ENCODE measurements around the gene PID1.
"Not testable (repeated sequence)": the region's sequence is repeated elsewhere in the genome, so short reads cannot be mapped to it uniquely, and the experiment has no call there.

PID1 gene

DNA sequence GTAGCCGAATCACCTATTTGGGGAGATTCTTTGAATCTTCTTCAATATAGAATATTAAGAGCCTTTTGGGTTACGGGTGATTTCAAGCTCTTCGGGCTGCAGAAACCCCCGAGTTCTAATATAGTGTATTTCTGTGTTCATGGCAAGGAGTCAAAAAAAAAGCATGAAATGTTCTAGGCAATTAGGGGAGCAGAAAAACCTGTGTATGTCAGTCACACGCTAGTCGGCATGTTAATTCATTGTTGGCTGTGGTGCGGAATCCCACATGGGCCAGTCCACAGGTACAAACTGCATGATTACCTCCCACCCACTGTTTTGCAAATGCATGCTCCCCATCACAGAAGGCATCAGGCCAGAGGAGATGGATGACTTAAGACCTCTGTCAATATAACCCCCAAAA lies 161.9 kb downstream of the PID1 start:
- no peak for DNase-seq (ENCODE audit: low spot score)

DNA sequence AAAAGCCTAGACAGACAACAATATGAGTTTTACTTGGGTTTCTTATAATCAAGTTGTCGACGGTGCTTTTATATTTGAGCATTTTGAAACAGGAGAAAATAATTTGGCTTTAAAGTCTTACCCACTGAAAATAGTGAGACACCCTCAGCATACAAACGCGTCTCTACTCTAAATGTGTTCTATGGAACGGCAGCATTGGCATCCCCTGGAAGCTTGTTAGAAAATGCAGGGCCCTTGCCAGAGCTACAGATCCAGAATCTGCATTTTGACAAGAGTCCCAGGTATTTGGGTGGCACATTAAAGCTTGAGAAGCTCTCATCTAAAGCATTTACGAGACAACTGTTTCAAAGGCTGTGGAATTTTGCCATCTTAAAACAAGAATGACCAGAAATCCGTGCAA lies 163.5 kb downstream of the PID1 start:
- DNase-seq (ENCODE audit: low spot score): no peak

DNA sequence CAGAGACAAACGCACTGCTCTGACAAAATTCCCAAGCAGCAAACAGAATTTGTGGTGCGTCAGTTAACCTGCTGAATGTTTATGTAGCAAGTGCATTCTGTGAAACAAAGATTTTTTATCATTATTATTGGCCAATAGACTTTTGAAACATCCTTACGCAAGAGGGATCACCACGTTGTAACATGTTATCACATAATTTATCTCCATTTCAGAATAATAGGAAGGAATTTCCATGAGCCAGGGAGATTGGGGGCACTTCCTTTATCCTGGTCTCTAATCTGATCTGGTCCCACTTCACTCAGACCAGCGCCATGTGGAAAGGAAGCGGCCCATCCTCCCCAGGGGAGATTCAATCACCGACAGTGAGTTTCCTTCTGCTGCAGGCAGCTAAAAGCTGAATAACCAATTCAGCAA lies 166.1 kb downstream of the PID1 start:
- no peak for DNase-seq (ENCODE audit: low spot score)

DNA sequence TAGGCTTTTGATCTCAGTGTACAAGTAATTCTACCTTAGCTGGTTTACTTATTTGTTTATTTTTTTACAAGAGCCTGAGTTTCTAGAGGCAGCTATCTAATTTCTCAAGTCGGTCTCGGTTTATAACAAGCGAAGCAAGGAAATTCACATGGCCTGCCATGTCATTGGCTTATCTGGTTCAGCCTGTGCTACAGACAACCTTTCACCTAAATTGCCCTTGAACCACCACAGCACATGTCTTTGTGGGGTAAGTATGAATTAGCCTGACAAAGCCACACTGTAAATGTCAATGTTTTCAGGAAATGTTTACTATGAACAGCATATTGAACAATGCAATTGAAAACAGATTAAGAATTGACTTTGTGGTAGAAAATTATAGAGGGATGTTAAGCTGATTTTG lies 167.1 kb downstream of the PID1 start:
- no peak for DNase-seq (ENCODE audit: low spot score)

DNA sequence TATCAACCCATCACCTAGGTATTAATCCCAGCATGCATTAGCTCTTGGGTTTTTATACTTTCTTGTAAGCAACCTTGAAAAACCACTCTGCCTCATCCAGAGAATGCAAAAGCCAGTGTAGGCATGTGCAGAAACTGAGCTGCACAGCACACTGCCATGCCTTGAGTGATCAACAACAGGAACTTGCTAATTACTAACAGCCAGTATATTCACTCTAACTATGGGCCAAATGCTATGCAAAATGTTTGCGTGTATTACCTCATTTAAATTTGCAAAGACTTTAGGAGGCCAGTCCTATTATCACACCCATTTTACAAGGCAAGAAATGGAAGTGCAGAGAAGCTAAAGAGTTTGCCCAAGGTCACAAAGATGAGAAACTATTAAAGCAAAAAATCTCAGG lies 169.8 kb downstream of the PID1 start:
- no peak for DNase-seq (ENCODE audit: low spot score)

DNA sequence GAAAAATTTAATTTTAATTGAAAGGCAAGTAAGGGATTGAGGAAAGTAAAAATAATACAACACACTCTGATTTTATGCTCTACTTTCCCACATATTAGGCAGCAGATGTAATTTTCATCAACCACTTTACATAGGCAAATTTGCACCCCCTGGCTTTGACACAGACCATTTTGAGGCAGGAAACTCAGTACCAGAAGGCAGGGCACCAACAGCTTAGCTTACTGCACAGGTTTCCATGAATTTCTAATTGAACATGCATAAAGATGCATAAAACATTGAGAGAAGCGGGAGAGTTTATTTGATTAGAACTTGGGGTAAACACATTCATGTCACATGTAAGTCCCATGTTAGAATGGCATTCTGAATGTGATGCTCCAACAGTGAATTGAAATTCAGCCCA lies 171.9 kb downstream of the PID1 start:
- DNase-seq (ENCODE audit: low spot score): no peak

DNA sequence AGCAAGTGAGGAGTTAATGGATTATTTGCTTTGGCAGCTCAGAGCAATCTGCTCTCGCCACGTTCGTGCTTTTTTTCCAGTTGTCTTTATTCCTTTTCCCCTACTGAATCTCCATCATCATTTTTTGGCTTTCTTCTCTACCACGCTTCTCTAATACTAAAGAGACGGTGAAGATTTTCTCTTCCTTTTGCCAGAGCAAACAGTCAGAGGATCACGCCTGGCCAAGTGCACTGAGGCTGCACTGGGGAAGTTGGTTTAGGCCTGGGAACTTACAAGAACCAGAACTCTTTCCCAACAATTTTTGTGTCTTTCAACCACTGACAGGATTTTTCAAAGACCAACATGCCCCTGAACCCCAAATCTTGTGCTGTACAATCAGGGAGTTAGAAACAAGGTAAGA lies 172.3 kb downstream of the PID1 start:
- DNase-seq (ENCODE audit: low spot score): no peak

DNA sequence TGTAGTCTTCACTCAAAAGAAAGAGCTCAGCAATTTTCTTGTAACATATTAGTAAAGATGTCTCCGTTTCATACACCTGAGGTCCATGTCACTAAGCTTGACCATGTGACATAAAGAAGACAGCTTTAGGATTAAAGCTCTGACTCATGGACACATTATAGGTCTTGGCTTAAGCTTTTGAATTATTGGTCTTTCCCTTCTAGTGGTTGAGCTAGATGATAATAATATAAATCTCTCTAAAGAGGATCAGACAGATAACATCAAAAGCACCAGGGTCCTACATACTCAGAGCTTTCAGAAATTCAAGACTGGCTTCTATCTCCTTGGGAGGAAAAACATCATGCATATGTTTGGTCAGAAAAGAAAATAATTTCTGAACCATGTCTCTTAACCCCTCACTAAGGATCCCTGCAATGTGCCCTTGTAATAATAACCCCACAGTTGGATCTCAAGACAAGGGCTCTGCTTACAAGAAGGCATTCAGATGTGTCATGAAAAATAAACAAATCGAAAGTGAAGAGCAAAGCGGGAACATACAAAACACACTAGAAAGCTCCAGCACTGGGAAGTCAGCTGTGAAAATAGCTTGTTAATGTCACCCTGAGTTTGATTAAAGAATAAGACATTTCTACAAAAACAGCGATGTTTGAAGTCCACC lies 174.5 kb downstream of the PID1 start:
- DNase-seq (ENCODE audit: low spot score): no peak

DNA sequence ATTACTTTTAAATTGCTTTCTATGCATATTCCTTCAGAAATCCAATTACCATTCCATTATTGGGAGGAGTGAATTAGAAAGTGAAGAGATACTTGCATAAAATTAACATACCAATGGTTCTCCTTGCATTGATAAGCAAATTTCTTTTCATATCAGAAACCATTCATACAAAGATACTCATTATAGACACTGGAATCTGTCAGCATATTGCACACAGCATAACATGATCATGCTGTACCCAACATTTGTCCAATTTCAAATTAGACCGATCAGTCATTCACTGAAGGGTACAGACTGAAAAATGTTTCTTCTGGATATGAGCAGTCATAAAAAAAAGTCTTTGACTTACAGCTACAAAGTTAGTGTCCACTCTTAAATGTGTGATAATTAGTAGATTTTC lies 175.6 kb downstream of the PID1 start:
- no peak for DNase-seq (ENCODE audit: low spot score)

DNA sequence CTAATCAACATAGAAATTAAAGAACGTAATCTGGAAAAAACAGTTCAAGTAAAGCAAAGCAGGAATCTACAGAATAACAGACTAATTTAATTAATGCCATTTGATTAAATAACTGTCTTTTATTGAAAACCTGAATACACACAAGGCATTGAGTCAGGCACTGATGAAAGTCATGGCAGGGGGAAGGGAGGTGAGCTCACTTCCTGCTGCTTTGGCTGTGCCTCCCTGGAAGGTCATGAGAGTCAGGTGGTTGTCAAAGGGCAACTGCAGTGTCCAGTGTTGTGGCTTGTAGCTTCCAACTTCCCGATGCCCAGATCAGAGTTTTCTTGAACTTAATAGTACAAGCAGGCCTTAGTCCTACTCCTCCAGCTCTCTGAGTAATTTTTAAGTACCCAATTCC lies 180.9 kb downstream of the PID1 start:
- DNase-seq (ENCODE audit: low spot score): no peak

DNA sequence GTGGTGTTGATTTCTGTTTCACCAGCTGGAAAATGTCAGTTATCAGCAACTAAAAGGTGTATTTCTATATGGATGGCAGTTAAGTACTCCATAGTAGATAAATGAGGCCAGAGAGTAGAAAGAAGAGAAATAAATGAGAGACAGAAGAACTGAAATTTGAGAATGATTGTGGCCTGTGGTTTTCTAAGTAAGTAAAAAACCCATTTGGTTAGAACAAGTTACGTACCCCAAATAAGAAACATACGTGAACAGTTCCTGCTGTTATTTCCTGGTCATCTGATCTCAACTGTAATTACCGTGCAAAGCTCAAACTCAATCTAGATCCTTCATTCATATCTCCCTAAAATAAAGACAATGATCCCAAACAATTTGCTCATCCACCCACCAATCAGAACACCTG lies 181.3 kb downstream of the PID1 start:
- DNase-seq (ENCODE audit: low spot score): no peak

DNA sequence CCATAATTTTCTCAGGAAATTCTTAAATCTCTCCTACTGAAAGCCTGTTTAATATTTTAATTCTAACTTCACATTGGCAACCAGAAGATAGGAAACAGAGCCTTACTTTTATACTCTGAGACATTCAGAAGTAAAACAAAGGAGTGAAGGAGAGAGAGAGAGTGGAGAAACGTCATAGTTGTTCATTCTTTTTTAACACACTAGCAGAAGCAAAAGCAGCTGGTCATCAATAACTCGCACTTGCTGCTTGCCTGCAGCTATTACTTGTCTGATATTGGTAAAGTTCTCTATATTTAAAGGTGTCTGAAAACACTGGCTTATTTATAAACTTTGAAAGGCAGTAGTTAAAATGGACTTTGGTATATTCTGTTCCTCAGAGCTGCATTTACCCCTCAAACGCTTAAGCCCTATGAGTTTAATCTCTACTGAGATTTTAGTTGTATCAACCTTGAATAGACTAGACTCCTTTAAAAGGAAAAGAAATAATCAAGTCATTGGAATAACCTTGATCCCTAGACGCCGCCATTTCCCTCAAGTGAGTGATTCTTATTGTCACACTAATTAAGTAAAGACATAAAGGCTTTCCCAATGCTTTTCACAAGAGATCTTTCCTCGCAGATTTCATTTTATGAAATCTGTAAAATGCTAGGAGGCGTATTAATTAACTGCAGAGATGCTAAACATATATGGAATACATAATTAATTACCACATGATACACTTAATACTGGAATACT lies 182.0 kb downstream of the PID1 start:
- no peak for DNase-seq (ENCODE audit: low spot score)

DNA sequence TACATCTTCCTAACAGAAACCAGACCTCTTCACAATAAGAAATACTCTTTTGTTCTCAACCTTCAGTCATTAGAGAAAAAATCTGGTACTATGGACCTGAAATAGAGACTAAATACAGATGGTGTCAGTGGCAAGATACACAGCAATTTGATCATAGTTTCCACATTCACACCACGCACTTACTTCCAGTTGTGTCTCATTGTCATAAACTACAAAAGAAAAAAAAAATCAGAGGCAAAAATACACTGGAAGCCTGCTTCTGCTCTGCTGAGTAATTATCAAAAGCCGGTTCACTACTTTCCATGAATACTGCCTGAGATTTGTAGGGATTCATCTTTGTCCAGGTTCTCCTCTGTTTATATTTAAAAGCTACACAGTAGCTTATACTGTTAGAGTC lies 182.6 kb downstream of the PID1 start:
- DNase-seq (ENCODE audit: low spot score): no peak

DNA sequence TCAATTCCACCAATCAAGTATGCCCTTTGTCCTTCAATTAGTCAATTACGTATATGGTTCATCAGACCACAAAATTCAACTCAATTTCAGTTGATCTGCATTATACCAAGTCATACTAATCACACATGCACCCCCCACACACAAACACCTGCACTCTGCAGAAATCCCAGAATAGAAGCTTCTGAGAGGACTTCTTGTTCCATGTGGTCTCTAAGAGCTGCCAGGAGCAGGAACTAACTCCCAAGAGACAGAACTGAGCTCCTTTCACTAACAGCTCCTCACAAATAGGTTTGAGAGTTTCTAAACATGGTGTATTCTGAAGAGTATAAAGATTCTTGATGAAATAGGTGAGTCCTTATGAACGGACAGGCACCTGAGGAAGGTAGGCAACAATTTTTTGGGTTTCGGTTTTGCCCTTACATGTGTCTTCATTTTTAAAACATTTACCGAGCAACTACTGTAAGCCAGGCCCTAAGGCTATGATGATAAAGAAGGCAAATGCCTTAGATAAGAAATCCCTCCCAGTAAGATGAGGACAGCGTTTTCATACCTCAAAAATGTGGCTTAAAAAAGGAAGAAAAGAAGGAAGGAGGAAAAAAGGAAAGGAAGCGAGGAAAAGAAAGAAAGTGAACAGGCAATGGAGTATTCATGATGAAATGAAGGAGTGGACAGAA lies 183.1 kb downstream of the PID1 start:
- DNase-seq (ENCODE audit: low spot score): no peak

DNA sequence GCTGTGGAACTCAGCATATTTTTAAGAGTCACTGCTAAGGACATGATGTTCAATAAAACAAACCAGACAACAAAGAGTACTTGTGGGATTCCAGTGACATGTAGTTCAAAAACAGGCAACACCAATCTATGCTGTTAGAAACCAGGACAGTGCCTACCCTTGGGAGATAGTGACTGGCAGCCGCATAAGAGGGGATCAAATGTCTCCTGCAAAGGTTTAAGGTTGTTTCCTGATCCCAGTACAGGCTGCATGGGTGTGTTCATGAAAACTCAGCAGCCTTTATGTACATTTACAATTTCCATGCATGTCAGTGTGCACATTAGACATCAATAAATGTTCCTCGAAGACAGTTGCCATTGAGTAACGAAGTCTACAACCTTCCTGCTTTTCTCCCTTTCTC lies 183.8 kb downstream of the PID1 start:
- DNase-seq (ENCODE audit: low spot score): no peak

DNA sequence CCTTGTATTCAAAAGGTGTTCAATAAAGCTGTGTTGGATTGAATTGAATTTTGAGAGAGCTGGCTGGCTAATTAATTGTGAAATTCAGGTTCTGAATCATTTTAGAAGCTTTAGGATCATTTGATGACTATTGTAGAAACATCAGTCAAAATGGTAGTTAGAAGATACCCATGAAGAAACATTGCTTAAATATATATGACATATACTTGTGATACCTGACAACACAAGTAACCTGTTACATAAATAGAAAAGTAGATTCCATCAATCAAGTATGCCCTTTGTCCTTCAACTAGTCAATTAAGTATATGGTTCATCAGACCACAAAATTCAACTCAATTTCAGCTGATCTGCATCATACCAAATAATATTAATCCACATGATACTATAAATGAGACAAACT lies 185.6 kb downstream of the PID1 start:
- DNase-seq (ENCODE audit: low spot score): no peak

DNA sequence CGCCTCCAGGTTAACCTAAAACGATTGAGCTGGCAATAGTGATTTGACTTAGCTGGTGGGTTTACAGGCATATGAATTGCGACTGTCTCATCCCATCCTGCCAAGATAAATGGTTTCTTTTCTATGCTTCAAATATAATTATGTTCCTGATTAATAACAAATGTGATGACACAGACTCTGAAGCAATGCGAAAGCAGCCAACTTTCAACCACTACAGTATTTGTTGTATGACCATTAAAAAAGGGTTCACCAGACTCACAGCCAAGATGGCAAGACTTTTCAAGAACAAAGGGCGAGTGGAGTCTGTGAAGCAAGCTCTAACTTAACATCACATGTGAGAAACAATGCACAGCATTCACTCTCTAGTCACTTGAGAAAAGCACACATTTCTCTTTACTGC lies 186.6 kb downstream of the PID1 start:
- DNase-seq (ENCODE audit: low spot score): no peak

DNA sequence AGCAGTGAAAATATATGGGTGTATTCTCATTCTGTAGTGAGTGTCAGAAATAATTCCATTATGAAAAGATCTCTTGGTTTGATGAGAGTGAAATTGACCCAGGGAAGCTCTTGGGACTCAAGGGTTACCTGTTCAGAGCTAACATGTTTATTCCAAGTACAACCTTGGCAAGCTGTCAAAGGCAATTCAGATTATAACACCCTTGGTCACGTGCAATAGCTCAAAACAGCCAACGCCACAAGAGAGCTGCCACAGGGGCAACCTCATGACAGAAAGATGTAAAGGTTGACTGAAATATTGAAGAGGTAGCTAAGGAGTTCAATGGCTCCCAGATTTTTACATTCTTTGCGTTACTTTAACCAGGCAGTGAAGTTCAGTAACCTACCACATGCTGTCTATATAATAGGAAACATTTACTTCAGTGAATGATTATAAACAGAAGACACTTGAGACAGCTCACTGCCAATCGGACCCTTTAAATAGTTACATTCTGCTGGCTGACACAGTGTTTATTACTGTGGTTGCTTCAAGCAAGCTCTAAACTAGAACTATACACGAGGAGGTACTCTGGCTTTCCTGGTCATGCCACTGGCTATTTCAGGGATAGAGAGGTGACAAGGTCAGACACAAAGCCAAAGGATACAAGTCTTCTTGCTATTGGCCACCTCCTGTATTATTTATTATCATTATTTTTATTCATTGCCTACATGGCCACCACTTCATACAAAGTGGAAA lies 187.3 kb downstream of the PID1 start:
- DNase-seq (ENCODE audit: low spot score): no peak

DNA sequence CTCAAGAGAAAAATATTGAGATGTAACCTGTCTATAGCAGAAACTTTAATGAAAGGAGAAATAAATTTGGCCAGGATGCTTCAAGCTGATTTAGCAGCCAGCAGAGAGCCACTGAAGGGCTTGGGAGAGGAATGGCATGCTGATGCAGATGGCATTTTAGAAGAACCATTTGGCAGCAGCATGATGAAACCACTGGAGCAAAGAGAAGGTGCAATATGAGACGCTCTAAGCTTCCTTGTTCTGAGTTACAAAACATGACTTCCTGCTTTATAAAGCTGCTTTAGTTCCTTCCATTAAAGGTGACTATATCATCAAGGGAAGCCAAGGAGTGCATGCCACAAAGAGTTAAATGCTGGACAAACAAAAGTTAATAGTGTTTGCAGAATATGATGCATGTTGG lies 189.7 kb downstream of the PID1 start:
- no peak for DNase-seq (ENCODE audit: low spot score)

DNA sequence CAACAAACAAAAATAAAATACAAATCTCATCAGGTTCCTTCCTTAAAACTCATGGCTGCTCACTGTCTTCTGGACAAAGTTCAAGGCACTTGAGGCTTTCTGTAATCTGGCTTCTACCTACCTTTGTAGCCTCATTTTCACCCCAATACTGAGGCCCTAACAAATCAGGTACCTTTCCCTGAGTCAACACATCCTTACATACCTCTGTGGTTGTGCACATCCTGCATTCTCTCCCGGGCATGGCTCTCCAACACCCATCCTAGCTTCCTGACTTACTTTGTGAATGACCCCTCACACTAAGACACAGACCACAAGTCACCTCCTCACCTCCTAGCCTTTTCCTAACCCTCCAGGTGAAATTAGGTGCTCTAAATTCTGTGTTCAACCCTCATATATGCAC lies 190.9 kb downstream of the PID1 start:
- DNase-seq (ENCODE audit: low spot score): no peak

DNA sequence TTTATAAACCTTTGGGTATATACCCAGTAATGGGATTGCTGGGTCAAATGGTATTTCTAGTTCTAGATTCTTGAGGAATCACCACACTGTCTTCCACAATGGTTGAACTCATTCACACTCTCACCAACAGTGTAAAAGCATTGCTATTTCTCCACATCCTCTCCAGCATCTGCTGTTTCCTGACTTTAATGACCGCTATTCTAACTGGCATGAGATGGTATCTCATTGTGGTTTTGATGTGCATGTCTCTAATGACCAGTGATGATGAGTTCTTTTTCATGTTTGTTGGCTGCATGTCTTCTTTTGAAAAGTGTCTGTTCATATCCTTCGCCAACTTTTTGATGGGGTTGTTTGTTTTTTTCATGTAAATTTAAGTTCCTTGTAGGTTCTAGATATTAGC lies 194.2 kb downstream of the PID1 start:
- DNase-seq (ENCODE audit: low spot score): not testable (repeated sequence)

DNA sequence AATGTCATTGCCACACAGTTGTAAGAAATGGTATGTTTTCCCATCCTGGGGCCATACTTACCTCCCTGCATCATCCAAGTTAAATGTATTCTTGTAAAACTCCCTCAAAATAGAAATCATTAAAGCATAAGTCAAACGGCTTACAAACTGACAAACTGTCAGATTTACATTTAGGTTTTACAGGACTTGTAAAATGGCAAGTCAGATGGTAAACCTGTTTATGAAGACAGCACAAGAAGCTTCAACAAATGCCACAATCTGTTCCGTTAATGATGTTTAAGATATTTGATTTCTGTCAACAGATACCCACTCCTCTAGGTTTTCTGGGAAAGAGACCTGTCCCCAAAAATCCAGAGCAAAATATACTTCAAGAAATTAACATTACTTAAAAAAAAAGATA lies 197.2 kb downstream of the PID1 start:
- no peak for DNase-seq (ENCODE audit: low spot score)

All from ecto neural progenitor cell (in vitro differentiated cells).